GM10847 (cell line): ENCODE measurements around the gene NKTR.

Experiments used
- POLR2A ChIP-seq: IDR thresholded peaks from 2 replicates; pipeline ENCODE4 v1.6.1; 2011; ENCODE audit not compliant: insufficient read length; ENCODE audit errors: extremely low read depth

NKTR gene

DNA sequence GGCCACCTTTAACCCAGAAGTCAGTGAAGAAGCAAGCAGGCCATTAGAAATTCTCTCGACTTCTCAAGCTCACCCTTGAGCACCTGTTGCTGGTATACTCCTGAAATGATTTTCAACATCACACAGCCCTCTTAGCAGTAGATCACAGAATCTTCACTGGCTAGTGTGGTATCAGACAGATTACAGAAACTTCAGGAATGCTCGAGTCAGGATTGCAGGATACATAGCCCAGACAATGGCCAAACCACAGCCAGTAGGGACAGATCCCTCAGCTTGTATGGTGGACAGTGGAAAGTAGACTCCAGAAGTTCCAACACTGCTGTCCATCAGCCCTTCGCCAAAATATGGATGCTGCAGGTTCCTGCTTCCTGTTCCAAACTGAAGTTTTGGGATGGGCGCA lies 80.3 kb downstream of the NKTR start:
- no peak for TF ChIP-seq POLR2A

DNA sequence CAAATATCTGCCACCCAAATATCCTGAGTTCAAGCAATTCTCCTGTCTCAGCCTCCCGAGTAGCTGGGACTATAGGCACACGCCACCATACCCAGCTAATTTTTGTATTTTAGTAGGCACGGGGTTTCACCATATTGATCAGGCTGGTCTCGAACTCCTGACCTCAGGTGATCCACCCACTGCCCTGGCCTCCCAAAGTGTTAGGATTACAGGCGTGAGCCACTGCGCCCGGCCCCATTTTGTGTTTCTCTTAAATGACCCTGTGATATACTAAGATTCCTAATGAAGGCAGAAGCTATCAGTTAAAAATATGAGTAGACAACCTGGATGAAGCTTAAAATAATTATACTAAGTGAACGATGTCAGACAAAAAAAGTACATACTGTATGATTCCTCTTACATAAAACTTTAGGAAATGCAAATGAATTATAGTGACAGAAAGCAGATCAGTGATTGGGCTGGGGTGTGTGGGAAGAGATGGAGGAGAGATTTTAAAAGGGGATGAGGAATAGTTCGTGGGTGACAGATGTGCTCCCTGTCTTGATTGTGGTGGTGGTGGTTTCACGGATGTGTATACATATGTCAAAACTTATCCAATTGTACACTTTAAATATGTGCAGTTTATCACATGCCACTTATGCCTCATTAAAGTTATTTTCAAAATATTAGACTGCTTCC lies 81.0 kb downstream of the NKTR start:
- TF ChIP-seq POLR2A, result no peak

DNA sequence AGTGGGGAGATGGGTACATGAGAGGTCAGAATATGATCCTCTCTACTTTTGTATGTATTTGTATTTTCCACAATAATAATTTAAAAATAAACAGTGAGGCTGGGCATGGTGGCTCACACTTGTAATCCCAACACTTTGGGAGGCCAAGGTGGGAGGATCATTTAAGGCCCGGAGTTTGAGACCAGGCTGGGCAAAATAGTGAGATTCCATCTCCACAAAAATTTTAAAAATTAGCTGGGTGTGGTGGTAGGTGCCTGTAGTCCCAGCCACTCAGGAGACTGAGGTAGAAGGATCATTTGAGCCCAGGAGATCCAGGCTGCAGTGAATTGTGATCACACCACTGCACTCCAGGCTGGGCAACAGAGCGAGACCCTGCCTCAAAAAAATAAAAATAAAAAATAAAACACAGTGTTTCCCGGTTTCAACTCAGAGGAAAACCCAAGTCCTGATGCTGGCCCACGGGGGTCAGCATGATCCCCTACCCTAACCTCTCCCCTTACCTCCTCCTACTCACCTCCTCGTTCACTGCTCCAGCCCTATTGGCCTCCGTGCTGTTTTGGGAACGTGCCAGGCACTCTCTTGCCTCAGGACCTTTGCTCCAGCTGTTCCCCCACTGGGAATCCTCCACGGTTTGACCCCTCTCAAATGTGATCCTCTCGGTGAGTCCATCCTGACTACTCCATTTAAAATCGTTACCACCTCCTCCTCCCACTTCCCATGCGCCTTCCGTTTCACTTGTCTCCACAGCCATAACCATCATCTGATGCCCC lies 82.0 kb downstream of the NKTR start:
- no peak for TF ChIP-seq POLR2A

DNA sequence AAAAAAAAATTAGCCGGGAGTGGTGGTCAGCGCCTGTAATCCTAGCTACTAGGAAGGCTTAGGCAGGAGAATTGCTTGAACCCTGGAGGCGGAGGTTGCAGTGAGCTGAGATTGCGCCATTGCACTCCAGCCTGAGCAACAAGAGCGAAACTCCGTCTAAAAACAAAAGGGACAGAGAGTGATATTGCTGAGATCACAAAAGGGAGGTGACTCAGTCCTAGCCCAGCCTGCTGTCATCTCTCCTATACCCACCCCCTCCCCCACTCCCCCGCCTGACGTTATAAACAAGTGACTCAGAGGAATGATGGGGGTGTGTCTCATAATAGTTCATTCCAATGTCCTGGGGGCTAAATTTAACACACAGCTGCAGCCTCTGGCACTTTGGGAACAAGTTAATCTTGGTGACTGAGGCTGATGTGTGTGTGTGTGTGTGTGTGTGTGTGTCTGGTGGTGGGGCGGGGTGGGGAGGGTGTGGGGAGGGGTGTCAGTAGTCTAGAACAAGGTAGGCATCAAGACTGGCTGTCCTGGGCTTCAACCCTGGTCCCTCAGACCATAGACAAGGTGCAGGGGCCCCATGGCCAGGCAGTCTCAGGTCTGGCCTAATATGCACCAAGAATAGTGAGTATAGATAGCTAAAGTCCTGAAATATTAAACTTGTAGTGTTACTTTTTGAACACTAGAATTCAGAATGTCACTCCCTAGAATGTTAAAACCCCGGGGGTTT lies 83.6 kb downstream of the NKTR start:
- TF ChIP-seq POLR2A, result no peak

DNA sequence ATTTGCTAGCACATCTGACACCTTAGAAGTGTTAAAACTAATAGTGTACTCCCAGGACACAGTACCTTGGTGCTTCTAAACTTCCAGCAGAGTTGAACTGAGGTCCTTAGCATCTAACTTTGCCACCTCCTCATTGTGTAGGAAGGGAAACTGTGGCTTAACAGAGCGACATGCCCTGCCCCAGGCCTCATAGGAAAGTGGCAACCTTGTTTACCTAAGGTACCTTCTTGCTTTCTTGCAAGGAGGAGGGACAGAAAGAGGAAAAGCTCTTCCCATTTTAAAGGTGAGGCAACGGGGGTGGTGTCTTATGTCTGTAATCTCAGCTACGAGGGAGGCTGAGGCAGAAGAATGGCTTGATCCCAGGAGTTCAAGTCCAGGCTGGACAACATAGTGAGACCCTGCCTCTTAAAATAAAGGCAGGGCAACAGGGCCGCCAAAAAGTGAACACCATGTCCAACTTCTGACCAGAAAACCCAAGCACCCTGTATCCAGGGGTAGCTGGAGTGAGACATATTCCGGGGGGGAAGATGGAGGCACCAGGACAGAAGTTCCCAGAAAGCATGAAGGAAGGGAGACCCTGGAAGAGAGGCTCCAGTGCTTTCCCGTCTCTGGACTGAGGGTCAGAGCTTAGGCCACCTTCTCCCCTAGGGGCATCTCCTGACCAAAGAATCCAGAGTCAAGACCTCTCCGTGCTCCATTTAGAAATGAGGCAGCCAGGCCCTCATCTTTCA lies 84.3 kb downstream of the NKTR start:
- no peak for TF ChIP-seq POLR2A

DNA sequence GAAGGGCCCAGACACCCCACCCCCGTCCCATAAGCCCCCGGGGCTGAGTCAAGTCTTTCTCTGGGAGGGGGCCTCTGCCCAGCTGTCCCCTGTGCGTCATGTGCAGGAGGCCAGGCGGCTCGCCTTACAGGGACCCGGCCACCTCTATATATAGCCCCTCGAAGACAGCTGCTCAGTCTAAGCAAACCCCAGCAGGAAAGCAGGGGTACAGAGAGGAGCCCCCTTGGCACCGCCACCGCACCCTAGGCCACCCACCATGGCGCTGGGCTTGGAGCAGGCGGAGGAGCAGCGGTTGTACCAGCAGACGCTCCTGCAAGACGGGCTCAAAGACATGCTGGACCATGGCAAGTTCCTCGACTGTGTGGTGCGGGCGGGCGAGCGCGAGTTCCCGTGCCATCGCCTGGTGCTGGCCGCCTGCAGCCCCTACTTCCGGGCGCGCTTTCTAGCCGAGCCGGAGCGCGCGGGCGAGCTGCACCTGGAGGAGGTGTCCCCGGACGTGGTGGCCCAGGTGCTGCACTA lies 84.9 kb downstream of the NKTR start, which contains the start of gene KLHL40:
Gene KLHL40, plus strand, starts transcription at position 175 of the 519 bp plus-strand sequence. Its CDS starts 82 bp downstream, at position 257.
- TF ChIP-seq POLR2A, result no peak

DNA sequence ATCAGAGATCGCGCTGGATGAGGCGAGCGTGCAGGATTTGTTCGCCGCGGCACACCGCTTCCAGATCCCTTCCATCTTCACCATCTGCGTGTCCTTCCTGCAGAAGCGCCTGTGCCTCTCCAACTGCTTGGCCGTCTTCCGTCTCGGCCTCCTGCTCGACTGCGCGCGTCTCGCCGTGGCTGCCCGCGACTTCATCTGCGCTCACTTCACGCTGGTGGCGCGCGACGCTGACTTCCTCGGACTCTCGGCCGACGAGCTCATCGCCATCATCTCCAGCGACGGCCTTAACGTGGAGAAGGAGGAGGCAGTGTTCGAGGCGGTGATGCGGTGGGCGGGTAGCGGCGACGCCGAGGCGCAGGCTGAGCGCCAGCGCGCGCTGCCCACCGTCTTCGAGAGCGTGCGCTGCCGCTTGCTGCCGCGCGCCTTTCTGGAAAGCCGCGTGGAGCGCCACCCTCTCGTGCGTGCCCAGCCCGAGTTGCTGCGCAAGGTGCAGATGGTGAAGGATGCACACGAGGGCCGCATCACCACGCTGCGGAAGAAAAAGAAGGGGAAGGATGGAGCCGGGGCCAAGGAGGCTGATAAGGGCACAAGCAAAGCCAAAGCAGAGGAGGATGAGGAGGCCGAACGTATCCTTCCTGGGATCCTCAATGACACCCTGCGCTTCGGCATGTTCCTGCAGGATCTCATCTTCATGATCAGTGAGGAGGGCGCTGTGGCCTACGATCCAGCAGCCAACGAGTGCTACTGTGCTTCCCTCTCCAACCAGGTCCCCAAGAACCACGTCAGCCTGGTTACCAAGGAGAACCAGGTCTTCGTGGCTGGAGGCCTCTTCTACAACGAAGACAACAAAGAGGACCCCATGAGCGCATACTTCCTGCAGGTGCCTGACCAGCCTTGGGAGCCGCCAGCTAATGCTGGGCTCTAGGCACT lies 85.7 kb downstream of the NKTR start:
- no peak for TF ChIP-seq POLR2A

DNA sequence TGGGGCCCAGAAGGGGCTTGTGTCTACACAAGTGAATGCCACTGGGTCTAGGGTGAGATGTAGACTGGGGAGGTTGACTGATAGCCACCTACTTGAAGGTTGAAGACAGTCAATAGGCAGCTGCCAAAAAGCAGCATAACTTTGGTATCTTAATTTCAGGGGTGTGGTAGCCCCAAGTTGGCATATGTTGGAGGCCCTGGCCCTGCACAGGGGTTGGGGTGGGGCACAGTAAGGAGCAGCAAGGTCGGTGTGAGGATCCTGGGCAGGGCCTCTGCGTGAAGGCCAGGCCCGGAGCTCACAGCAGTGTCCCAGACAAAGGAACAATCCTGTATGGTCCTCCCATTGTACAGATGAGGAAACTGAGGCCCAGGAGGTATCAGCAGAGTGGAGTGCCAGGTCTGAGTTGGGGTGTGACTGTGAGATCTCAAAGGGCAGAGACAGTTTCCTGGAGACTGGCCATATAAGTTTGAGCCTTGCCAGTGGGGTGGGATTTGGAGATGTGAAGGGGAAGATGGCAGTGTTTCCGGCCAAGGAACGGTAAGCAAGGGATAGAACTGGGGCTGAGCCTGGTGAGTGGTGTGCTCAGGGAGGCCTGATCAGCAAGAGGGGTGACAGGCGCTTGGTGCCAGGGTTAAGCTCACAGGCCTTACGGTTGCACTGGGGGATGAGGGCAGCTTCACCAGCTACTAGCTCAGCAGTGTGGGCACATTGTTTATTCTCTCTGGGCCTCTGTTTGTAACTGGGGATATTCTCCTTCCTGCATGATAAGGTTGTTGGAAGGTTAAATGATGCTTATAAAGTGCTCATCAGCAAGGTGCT lies 86.6 kb downstream of the NKTR start:
- no peak for TF ChIP-seq POLR2A

DNA sequence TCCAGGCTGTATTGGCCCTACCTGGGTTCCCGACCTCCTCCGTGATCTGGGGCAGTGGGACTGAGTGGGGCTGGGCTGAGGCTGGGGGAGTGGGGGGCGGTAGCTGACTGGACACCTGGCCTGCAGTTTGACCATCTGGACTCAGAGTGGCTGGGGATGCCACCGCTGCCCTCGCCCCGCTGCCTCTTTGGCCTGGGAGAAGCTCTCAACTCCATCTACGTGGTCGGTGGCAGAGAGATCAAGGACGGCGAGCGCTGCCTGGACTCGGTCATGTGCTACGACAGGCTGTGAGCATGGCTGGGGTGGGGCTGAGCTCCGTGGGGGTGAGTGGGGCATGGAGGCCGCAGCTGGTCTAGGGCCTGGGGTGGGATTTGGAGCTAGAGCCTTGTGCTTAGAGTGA lies 87.5 kb downstream of the NKTR start:
- no peak for TF ChIP-seq POLR2A

DNA sequence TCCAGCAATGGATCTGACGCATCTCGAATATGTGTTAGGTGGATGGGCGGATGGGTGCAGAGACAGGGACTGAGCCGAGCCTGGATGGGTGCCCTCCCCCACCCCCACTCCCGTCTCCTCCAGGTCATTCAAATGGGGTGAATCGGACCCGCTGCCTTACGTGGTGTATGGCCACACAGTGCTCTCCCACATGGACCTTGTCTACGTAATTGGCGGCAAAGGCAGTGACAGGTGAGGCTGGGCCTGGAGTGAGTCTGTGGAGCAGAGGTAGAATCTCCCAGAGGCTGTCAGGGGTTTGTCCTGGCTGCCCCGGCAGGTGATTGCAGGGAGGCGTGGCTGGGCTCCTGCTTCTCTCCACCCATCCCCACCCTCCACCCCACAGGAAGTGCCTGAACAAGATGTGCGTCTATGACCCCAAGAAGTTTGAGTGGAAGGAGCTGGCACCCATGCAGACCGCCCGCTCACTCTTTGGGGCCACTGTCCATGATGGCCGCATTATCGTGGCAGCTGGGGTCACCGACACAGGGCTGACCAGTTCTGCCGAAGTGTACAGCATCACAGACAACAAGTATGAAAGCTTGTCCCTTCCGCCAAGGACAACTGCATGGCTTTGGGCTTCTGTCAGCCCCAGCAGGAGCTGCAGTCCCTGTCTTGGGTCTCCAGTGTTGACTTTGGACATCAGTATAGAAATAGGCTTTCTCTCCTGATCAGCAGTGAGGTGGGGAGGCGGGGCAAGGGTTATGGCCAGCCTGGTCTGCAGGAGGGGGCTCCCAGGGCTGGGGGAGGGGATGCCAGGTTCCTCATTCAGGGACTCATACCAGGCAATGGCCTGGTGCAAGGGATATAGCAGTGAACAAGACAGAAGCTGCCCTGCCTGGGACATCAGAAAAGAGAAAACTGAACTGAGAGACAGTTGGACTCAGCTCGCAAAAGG lies 88.3 kb downstream of the NKTR start:
- no peak for TF ChIP-seq POLR2A

DNA sequence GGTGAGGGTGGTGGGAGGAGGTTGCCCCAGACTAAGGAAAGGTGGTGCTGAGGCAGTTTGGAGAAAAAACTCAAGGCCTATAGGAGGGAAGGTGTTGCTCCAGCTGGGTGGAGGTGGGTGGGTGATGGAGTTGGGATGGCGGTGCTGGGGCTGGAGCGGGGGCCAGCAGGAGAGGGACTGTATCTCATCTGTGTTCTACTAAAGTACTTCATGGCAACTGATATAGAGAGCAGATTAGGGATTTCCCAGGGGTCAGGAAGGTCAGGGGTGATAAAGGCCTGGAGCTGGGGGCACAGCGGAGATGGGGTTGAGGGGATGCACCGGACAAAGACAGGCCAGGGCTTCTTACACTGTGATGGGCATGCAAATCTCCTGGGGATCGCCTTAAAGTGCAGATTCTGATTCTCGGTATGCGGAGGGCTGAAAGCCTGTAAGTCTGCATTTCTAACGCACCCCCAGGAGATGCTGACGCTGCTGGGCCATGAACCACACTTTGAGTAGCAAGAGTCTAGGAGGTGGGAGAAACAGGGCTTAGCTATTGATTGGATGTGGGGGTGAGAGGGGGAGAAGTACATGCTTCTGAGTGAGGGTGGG lies 89.0 kb downstream of the NKTR start:
- no peak for TF ChIP-seq POLR2A

DNA sequence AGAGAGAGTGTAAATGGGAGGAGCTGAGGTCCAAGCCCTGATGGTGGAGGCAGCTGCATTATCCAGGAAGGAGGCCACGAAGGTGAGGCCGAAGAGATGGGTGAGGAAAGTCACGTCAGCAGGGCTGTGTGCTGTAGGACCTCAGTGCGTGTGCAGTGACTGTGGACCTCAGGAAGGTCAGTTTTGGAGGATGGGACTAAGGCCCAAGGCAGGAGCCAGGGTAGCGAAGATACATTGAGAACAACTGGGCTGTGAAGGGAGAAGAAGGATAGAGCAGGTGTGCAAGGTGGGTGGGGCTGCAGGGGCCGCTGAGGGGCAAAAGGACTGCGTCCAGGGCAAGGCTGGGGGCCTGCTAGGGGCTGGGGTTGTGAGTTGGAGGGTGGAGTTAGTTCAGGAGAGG lies 89.7 kb downstream of the NKTR start:
- no peak for TF ChIP-seq POLR2A
